ENCODE results near the gene BOLA1.

DNA sequence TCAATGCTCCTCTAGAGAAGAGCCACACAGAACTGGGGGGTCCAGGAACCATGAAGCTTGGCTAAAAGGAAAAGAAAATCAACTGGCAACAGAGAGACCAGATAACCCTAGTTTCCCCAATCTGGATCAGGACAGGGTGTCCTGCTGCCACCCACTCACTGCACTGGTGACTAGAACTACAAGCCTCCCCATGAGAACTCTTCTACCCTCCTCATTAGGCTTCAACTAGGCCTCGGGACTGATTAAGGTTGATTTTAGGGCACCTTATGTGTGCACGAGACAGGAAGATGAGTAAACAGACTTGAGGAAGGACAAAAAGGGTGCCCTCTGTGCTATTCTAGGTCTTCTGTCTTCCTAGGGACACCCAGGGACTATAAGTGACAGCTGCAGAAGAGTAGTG lies 30.5 kb downstream of the BOLA1 start:
- no peak for TF ChIP-seq CTCF (IDR thresholded peaks at IDR 0.05)
- no peak for TF ChIP-seq POLR2A (IDR thresholded peaks at IDR 0.05)
- no peak for TF ChIP-seq EP300 (IDR thresholded peaks at IDR 0.05; ENCODE audit: low read depth)
